ENCODE results near the gene ADAT2. TPM values are rescaled to one million over a fixed set of nuclear protein-coding genes. Genes with fewer than 3 reads are reported as not detected.

ADAT2 gene
- total and polyA plus RNA-seq, 2 donors (not counting 3 experiments of a cell fraction or from before 2014, with no cell fraction given), result 5.4 to 9.8 TPM

GRCh38 chr6:143485967-143486366 is 35.5 kb upstream of the ADAT2 start:
- no peak overlapping the region for H3K27ac ChIP-seq (ENCODE audit: insufficient read depth, low read depth, low read length)
- H3K9me3 ChIP-seq (replicated peaks; ENCODE audit: control insufficient read depth, insufficient read depth, low read length), result no peaks in the 10 kb centered on the region
- dilution Hi-C loops (cut with MboI; ENCODE audit: extremely low pct_ligation_motif_present, low sequenced_read_pairs), result no loop called here
- H3K9me1 ChIP-seq (replicated peaks; ENCODE audit: control insufficient read depth, extremely low read depth, insufficient read depth, low read length), result no peaks in the 10 kb centered on the region
- intact Hi-C loops (cut with micrococcal nuclease), result no loop called here
- ChIA-PET POLR2A (no interaction called here), CTCF (no interaction called here)
- H3K9ac ChIP-seq (replicated peaks; ENCODE audit: extremely low read depth, insufficient read depth, low read length), result no peak overlapping the region
- no peak overlapping the region for H2AFZ ChIP-seq (ENCODE audit: low read depth, low read length)
- no peak for TF ChIP-seq CTCF (IDR thresholded peaks at IDR 0.05; ENCODE audit: extremely low read depth in 1 of 2, insufficient read depth in 1 of 2, low read depth in 1 of 2, low read length in 2 of 2)
- TF ChIP-seq POLR2AphosphoS5 (IDR thresholded peaks at IDR 0.05; ENCODE audit: insufficient read depth, low read depth, low read length), result no peak
- TF ChIP-seq JUN (IDR thresholded peaks at IDR 0.05; ENCODE audit: borderline replicate concordance, insufficient read depth, insufficient read length, low read depth), result no peak
- TF ChIP-seq MAX (IDR thresholded peaks at IDR 0.05; ENCODE audit: insufficient read depth, insufficient read length), result no peak
- no peak for TF ChIP-seq FOS (IDR thresholded peaks at IDR 0.05; ENCODE audit: borderline replicate concordance, insufficient read depth, low read length)
- no peak for TF ChIP-seq MYC (IDR thresholded peaks at IDR 0.05; ENCODE audit: low read depth, low read length)
- TF ChIP-seq EZH2 (IDR thresholded peaks at IDR 0.05; ENCODE audit: borderline replicate concordance, low read depth, low read length, severe bottlenecking), result no peak
- no peak for TF ChIP-seq GATA2 (IDR thresholded peaks at IDR 0.05; ENCODE audit: insufficient read depth, insufficient read length, low read depth, low read length)
- no peak for TF ChIP-seq POLR2A (IDR thresholded peaks at IDR 0.05; ENCODE audit: low read depth, low read length)
- H3K27me3 ChIP-seq (ENCODE audit: control insufficient read depth in 2 of 2, insufficient read depth in 2 of 2, low read length in 2 of 2), result no peaks in the 10 kb centered on the region
- H3K79me2 ChIP-seq (ENCODE audit: control insufficient read depth, insufficient read depth, low read length), result no peaks in the 10 kb centered on the region
- FAIRE-seq, result no peak
- no peaks in the 10 kb centered on the region for H3K4me1 ChIP-seq (ENCODE audit: control insufficient read depth, extremely low read depth, insufficient read depth, low read length)
- H4K20me1 ChIP-seq (replicated peaks; ENCODE audit: control insufficient read depth, extremely low read depth, insufficient read depth, low read length), result no peaks in the 10 kb centered on the region
- no peak for DNase-seq (ENCODE audit: low read depth, low spot score)
- BruUV-seq (replicated peaks), result no TSS peak
- H3K36me3 ChIP-seq (ENCODE audit: control insufficient read depth in 2 of 2, extremely low read depth in 1 of 2, insufficient read depth in 2 of 2, low read length in 2 of 2), result peaks cover 0 to 2% of the 10 kb centered on the region in 2 experiments
- no peak overlapping the region for H3K4me2 ChIP-seq (ENCODE audit: insufficient read depth, low read length)
- no peak overlapping the region for H3K4me3 ChIP-seq (replicated peaks in 1 of 3; ENCODE audit: insufficient read depth in 1 of 3, low read depth in 1 of 3, low read length in 3 of 3)
